Left renal pelvis (tissue), 4 donors: ENCODE data around the gene MAPKAPK5. TPM values are rescaled to one million over a fixed set of nuclear protein-coding genes. Genes with fewer than 3 reads are reported as not detected.
A peak's percentile ranks its signal among the peaks of the same experiment; 100 is the strongest.
"Not testable (repeated sequence)": the region's sequence is repeated elsewhere in the genome, so short reads cannot be mapped to it uniquely, and the experiment has no call there.

Source experiments
- DNase-seq, 4 donors: peaks; one replicate each; pipeline ENCODE4 v3.0.0-alpha.2; 2013; ENCODE audit warnings: low read depth in 4 of 4, low spot score in 3 of 4
- polyA plus RNA-seq, 4 donors: library from polyadenylated mRNA; unstranded; fragments of 120-200 nt; gene quantifications; one replicate each; pipeline ENCODE4 v1.2.1, GENCODE V29; 2013; ENCODE audit not compliant: insufficient read length in 4 of 4

Gene MAPKAPK5, protein sequence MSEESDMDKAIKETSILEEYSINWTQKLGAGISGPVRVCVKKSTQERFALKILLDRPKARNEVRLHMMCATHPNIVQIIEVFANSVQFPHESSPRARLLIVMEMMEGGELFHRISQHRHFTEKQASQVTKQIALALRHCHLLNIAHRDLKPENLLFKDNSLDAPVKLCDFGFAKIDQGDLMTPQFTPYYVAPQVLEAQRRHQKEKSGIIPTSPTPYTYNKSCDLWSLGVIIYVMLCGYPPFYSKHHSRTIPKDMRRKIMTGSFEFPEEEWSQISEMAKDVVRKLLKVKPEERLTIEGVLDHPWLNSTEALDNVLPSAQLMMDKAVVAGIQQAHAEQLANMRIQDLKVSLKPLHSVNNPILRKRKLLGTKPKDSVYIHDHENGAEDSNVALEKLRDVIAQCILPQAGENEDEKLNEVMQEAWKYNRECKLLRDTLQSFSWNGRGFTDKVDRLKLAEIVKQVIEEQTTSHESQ
- 10 to 100 TPM; 37.1 to 56.6 (median 49.3) TPM for polyA plus RNA-seq

DNA sequence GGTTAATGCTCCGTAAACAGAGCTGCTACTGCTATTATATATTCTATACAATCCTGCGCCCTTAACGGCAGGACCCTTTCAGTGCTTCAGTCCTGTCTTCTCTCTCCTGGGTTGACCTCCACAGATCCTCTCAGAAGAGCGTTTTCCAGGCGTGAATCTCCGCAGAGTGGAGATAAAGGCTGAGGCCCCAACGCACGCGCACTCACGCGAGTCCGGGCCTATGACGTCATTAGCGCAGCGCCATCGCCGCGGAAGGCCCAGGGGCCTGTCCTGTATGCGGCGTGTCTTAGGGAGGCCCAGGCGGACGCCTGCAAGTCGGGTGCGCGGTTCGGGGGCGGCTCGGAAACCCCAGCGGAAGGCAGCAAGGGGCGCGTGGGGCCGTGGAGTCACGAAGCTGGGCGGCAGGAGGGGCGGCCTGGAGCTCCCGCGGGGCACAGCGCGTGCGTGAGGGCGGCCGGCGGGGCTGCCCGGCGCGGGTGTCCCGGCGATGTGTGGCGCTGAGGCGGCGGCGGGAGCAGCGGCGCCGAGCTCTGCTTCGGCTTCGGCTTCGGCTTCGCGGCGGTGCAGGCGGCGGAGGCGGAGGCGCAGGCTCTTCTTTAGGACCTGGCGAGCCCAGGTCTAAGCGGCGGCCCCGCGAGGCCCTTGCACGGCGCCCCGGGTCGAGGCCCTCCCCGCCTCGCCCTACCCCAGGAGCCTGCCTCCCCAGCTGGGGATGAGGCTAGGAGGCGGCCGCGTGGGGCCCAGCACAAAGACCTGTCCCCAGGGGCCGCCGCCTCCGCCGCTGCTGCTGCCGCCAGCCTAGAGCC, at the start of gene MAPKAPK5:
TSS of gene MAPKAPK5 (plus strand) at position 479 of the 806 bp plus-strand sequence. CDS start 506 bp downstream, outside the sequence.
- DNase-seq, result peak; percentile 88 to 93 (median 91)

DNA sequence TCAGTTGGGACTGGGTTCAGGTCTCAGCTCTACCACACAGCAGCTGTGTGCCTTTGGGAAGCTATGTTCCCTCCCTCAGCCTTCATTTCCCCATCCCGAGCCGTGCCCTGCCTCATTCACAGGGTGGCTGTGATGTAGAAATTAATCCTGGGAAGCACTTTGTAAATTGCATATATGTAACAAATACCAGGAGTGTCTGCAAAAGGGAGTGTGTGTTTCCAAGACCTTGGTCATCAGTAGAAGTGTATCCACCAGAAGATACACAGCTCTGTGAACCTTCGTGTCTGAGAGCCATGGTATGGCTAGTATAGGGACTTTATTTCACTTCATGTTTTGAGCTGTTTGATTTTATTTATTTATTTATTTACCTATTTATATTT, 49.2 kb upstream of the MAPKAPK5 start:
- DNase-seq, result no peak

DNA sequence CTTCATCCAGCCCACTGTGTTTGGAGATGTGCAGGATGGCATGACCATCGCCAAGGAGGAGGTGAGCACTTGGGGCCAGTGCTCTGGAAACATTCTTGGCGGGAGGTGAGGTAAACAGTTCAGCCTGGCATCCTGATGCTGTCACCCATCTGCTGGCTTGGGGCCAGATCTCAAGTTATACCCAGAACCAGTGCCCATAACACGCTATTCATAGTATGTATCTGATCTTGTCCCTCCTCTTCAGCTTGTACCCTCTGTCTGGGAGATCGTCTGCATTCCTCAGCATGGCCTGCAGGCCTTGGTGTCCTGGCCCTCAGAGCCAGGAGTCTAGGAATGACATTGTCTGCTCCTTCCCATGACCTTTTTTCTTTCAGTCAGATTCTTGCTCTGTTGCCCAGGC, 43.8 kb upstream of the MAPKAPK5 start:
- no peak for DNase-seq

DNA sequence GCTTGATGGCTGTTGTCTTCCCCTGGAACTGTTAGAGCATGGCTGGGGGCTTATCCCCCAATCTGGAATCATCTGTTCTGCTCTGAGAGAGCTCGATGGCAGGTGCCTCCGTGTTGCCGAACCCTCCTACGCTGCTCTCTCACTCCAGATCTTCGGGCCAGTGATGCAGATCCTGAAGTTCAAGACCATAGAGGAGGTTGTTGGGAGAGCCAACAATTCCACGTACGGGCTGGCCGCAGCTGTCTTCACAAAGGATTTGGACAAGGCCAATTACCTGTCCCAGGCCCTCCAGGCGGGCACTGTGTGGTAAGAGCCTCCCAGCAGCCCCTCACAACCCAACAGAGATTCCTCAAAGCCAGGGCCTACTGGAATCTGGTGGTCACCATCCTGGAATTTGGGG, 42.3 kb upstream of the MAPKAPK5 start:
- DNase-seq, result no peak

DNA sequence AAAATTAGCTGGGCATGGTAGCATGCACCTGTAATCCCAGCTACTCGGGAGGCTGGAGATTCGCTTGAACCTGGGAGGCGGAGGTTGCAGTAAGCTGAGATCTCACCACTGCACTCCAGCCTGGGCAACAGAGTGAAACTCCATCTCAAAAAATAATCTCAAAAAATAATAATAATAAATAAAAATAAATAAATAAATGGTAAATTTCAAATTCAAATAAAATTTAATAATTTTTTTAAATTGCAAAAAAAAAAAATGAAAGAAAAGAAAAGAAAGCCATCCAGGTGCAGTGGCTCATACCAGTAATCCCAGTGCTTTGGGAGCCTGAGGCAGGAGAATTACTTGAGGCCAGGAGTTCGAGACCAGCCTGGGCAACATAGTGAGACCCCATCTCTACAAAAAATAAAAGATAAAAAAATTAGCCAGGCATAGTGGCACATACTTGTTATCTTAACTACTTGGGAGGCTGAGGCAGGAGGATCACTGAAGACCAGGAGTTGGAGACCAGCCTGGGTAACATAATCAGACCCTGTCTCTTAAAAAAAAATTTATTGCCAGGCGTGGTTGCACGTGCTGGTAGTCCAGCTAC, 38.9 kb upstream of the MAPKAPK5 start:
- no peak for DNase-seq

DNA sequence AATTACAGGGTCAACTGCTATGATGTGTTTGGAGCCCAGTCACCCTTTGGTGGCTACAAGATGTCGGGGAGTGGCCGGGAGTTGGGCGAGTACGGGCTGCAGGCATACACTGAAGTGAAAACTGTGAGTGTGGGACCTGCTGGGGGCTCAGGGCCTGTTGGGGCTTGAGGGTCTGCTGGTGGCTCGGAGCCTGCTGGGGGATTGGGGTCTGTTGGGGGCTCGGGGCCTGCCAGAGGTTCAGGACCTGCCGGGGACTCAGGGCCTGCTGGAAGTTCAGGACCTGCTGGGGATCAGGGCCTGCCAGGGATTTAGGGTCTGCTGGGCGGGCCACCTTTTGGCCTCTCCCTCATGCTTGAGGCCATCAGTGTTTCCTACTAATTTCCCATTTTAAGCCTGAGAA, 38.2 kb upstream of the MAPKAPK5 start:
- DNase-seq, result no peak

DNA sequence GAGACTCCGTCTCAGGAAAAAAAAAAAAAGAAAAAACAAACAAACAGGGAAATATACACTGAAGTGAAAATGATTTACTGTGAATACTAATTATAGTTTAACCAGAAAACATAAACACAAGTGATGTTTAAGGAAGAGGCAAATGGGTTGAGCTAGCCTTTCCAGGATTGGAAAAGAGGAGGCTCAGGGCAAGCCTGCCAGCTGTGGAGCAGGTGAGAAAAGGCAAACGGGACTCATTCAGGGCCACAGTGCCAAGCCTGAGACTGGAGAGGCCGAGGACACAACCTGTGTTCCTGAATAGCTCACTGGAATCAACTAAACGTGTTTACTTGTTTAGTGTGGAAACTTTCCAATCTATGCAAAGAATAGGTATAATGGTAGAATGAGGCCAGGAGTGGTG, 35.7 kb upstream of the MAPKAPK5 start:
- no peak for DNase-seq

DNA sequence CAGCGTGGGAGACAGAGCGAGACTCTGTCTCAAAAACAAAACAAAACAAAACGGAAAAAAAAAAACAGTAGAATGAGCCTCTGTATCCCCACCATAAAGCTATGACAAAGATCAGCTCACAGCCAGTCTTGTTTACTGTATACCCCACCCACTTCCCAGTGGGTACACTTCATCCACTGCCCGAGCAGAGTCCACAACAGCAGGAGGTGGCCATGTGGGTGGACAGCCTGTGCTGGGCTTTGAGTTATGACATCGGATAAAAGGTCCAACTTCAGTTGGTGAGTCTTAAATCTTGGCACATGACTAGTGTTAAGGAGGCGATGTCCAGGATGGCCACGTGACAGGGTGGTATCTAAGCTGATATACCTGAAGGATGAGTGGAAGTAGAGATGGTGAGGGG, 34.8 kb upstream of the MAPKAPK5 start:
- no peak for DNase-seq

DNA sequence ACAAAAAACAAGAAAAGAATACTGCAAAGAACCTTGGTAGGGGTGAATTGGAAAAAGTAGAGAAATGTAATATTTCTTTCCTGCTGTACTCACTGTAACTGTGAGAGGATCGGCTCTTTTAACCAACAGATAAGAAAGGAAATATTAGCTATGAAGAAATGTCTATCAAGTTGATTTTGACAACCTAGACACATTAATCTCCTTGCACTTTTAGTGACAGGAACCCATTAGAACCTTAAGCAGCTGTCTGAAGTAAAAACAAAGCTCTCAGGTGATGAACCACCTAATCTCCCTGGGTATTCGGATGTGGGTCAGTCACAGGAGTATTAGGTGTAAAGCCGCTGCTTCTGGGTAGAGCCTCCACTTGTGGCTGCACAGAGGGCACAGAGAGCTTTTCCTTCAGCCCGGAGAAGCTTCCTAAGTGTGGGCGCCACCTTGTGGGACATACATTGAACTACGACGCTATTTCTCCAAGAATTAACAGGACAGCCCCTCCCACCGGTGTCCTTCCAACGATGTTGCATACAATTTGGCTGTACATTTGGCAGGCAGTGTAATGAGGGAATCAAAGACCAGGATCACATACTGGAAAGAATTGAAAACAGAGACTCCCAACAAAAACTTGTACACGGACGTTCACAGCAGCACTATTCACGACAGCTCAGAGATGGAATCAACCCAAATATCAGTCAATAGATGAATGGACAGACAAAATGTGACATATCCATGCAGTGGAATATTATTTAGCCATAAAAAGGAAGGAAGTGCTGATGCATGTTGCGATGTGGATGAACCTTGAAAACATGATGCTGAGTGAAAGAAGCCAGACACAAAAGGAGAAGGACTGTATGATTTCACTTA, 28.9 kb upstream of the MAPKAPK5 start:
- peak; percentile 36 to 69 (median 52) for DNase-seq

DNA sequence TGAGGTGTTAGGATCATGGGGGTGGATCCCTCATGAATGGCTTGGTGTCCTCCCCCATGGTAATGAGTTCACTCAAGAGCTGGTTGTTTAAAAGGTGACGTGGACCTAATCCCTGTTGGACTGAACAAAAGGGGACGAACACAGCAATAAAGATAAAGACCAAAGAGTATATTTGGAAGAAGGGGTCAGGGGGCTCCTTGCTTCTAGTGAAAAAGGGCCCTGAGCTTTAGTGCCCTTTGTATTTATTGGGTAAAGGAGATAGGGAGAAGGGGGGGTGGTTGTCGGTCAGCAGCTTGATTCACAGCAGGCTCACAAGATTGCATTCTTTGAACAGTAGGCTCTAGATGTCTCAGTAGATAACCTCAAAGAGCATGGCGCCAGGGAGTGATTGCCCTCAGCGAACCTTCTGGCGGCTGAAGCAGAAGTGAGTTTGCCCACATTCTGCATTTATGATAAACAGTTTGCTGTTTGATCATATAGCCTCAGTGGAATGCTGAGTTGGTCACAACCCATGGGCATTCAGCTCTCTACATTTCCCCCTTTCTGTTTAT, 25.9 kb upstream of the MAPKAPK5 start:
- no peak for DNase-seq

DNA sequence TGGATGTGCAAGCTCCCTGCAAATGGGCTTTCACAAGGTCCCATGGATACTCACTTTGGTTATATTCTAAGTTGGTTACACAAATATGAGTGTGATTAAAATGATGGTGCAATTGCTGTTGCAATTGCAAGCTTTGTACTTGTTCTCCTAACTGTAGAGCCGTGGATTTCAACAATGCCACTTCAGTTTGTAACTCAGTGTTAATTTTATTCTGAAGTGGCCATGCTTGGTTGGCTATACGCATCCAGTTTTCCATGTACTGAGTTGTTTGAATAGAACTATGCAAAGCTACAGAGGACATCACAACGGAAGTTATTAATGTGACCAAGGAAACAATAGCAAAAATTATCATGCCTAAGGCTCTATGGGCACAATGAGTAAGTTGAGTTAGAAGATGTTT, 25.1 kb upstream of the MAPKAPK5 start:
- DNase-seq, result not testable (repeated sequence)

DNA sequence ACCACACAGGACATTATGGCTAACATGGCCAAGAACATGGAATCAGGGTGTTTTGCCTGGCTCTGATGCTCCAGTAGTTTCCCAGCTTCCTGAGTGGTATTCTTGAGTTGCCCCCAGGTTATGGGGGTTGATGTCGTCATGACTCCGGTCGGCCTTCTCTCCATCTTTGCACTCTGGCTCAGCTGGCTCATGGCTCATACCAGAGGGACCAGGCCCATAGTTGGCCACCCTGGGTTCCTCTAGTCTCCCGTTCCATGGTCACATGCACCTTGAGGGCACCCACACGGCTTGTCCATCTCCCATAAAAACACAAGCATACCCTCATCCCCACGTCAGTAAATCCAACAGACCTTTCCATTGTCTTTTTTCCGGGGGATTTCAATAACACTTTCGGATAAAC, 23.7 kb upstream of the MAPKAPK5 start:
- DNase-seq, result no peak

DNA sequence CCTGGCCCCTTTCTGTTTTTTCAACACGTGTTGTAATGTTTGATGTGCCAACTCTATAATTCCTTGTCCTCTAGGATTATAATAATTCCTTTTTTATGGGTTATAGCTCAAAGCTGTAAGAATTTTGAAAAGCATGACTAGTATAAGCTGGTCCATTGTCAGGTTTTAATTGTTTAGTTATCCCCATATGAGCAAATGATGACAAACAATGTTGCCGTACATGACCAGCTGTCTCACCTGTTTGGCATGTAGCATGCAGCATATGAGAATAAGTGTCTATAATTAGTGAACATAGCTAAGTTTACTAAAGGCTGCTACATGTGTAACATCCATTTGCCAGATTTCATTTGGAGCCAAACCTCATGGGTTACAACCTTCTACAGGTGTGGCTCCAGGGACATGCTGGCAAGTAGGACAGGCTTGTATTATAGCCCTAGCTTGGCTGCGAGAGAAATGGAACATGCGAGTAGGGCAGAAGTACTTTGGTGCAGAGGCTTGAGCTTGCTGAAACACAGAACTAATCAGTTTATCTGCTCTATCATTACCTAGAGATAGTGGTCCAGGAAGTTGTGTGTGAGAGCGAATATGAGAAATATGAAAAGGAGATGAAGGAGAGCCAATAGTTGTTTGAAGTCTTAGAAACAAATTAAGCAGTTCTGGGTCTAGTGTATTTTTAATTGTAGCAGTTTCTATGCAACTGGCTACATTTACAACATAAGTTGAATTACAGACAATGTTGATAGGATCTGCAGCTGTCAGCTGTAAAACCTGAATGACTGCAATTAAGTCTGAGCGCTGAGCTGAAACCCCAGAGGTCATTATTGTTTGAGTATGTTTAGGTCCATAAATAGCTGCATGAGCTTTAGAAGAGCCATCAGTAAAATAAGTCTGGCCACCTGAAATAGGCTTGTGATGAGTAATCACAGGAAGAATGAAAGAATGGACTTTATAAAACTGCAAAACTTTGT, 22.6 kb upstream of the MAPKAPK5 start:
- no peak for DNase-seq

DNA sequence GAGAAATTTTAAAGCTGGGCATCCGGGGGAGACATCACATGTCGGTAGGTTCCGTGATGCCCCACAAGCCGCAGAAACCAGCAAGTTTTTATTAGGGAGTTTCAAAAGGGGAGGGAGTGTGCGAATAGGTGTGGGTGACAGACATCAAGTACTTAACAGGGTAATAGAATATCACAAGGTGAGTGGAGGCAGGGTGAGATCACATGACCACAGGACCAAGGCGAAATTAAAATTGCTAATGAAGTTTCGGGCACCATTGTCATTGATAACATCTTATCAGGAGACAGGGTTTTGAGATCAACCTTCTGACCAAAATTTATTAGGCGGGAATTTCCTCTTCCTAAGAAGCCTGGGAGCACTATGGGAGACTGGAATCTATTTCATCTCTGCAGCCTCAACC, 21.2 kb upstream of the MAPKAPK5 start:
- not testable (repeated sequence) for DNase-seq

DNA sequence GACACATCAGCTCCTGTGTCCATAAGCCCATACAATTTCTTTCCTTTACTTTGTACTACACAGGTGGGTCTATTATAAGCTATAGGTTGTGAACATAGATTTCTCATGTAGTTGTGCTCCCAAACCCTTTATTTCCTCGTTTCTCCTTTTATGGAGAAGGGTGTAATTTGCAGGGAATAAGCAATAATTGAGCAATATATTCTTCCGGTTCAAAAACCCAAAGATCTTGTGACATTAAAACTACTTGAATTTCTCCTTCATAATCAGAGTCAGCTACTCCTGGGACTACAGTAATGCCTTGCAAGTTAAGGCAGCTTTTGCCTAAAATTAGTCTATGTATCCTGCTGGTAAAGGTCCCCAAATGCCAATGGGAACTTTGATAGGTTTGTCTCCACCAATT, 19.1 kb upstream of the MAPKAPK5 start:
- DNase-seq, result no peak

DNA sequence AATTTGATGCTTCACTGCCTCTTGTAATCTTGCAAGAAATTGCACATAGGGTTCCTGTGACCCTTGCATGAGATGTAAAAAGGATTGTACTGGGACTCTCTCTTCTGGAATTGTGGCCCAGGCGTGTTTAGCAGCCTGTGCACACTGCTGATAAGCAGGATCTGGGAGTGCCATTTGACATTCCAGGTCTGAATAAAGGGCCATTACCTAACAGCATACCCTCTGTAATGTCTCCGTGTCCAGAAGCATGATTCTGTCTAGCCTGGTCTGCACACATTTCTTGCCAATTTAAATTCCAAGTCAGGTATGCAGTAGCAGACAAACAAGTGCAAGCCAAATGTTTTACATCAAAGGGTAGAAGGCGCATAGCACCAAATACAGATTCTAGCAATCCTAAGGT, 18.1 kb upstream of the MAPKAPK5 start:
- no peak for DNase-seq

DNA sequence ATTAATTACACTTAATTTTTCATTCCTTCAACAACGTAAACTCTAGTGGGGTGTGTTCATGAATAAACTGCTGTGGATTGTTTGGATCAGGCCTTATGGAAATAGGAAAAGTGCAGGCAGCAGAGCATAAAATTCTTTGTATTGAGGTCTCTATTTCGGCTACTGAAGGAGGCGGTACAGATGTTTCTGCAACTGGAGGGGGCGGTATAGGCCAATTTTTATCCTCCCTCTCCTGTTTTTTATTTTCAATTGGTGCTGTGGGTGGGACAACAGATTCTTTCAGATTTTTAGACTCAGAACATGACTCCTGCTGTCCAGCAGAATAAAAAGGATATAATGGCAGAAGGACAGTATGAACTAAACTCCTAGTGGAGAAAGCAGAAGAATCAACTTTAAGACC, 17.7 kb upstream of the MAPKAPK5 start:
- DNase-seq, result not testable (repeated sequence)

DNA sequence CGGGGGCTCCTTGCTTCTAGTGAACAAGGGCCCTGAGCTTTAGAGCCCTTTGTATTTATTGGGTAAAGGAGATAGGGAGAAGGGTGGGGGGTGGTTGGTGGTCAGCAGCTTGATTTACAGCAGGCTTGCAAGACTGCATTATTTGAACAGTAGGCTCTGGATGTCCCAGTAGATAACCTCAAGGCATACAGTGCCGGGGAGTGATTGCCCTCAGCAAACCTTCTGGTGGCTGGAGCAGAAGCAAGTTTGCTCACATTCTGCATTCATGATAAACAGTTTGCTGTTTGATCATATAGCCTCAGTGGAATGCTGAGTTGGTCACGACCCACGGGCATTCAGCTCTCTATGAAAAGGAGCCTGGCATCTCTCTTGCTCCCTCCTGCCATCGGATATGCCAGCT, 16.5 kb upstream of the MAPKAPK5 start:
- no peak for DNase-seq

DNA sequence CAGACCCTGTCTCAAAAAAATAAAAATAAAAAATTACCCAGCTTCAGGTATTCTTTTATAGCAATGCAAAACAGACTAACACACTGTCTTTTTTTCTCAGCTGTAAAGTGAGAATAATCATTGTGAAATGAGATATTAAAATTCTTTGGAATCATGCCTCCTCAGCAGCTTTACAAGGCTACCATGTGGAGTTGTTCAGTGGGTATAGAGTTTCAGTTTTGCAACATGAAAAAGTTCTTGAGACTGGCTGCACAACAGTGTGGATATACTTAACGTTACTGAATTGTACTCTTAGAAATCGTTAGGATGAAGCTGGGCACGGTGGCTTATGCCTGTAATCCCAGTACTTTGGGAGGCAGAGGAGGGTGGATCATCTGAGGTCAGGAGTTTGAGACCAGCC, 15.7 kb upstream of the MAPKAPK5 start:
- no peak for DNase-seq
